Esophagus squamous epithelium (tissue), 5 donors: ENCODE results near the gene YARS1. TPM values are rescaled to one million over a fixed set of nuclear protein-coding genes. Genes with fewer than 3 reads are reported as not detected.

Experiments used
- DNase-seq: peaks from one replicate; lab custom pipeline; 2025; lab: John Stamatoyannopoulos, UW
- H3K27ac ChIP-seq, 4 donors: fragments of 200-600 bp; sonication (generic); one replicate each; pipeline ENCODE4 v1.5.1; 2016 to 2019; ENCODE audit warnings: mild to moderate bottlenecking in 1 of 4
- H3K27me3 ChIP-seq, 4 donors: fragments of 200-600 bp; sonication (generic); 1 replicate in 3 of 4; 2 replicates in 1 of 4; pipeline versions ENCODE4 v1.5.1 to v1.6.0; 2017 to 2021; ENCODE audit warnings: antibody characterized with exemption in 1 of 4
- H3K36me3 ChIP-seq, 3 donors: fragments of 200-600 bp; sonication (generic); one replicate each; pipeline ENCODE4 v1.5.1; 2016 to 2019
- H3K4me1 ChIP-seq, 3 donors: fragments of 200-600 bp; sonication (generic); one replicate each; pipeline ENCODE4 v1.5.1; 2017 to 2019
- H3K4me3 ChIP-seq, 4 donors: fragments of 200-600 bp; sonication (generic); 1 replicate in 3 of 4; 2 replicates in 1 of 4; pipeline ENCODE4 v1.5.1; 2016 to 2019; ENCODE audit warnings: mild to moderate bottlenecking in 2 of 4, moderate library complexity in 1 of 4
- H3K9me3 ChIP-seq, 3 donors: fragments of 200-600 bp; sonication (generic); one replicate each; pipeline ENCODE4 v1.5.1; 2016 to 2019
- POLR2A ChIP-seq, 4 donors: fragments of 450-650 bp; IDR thresholded peaks; one replicate each; pipeline ENCODE4 v1.6.1; 2017; ENCODE audit warnings: antibody characterized with exemption in 4 of 4, mild to moderate bottlenecking in 4 of 4, moderate library complexity in 3 of 4
- WGBS, 2 donors: methylation state at CpG; one replicate each; pipeline ENCODE4 v1.1.5; 2018; 5-methylcytosine and 5-hydroxymethylcytosine counted together
- intact Hi-C: fragments of 100-400 bp; cut with DNase I; formaldehyde crosslinking; loops from one replicate; pipeline ENCODE4 v1.15.0; 2022
- total RNA-seq, 4 donors: library from RNA; depleted of rRNA; stranded (reverse); fragments of >200 nt; gene quantifications; one replicate each; pipeline ENCODE4 v1.1.0, GENCODE V29; 2016
- TF ChIP-seq, protein P1 (sequence below), 6 experiments: fragments of 450-650 bp in 4 of 6; fragments of 200-600 bp in 2 of 6; sonication (generic) in 2 of 6; IDR thresholded peaks; one replicate each; pipeline ENCODE4 v1.5.1; 2016 to 2019; ENCODE audit warnings: antibody characterized with exemption in 6 of 6, mild to moderate bottlenecking in 4 of 6, moderate library complexity in 4 of 6
- donor health status: DM: yes; HTN: yes; CAD: no.

Gene YARS1
- total RNA-seq, 4 donors from 2014 or later = 46.7 to 92.0 (median 62.3) TPM

DNA sequence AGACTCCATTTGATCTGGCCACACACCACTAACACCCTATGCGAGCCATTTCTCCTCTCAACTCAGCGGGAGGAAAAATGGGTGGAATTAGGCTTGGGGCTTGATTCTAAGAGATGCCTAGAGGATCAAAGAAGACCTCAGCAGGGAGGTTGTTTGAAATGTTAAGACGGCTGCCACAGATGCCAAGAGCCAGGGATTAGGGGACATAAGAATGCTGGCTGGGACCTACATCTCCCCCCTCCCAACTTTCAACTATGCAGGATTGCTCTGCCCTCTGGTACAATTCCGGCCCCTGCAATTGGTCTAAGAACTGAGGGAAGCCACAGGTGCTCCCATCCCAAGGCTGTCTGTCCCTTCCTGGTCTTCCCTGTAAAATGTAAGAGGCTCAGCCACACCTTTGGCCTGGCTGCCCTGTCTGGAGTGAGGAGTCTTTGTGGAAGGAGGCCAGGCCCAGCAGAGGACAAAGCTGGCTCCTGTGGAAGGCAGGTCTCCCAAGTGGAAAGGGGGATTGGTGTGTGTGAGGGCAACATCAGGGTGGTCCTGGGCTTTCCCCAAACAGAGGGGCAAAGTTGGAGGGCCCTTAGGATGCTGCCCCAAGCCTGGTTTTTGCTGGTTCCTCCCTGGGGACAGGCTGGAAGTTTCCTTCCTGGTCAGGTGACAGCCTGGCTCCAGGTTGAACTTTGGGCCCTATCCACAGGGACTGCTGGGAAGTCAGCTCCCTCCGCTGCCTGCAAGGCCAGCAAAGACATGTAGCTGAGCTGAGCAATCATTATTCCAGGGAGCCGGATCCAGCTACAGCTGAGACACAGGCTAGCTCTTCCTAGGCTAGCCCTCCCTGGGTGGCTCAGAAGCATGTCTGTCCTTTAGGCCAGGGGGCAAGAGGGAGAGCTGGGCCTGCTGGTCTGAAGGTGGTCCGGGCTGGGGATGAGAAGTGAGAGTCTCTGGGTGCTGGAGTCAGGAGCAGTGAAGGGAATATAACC, 80.1 kb downstream of the YARS1 start:
- Histone ChIP-seq H3K36me3 (no peaks in the 10 kb centered on the region), H3K27me3 (no peaks in the 10 kb centered on the region), H3K4me1 (peaks cover 8 to 33% (median 21%) of the 10 kb centered on the region in 3 donors), H3K9me3 (no peaks in the 10 kb centered on the region), H3K4me3 (no peak overlapping the region), H3K27ac (peak overlapping the region in 3 of 4 donors; percentile 1 to 55 (median 42))
- 64 to 73% methylated on average over 5 of the region's 7 CpGs for WGBS, 2 donors
- DNase-seq = no peak
- intact Hi-C loops = no loop called here
- TF ChIP-seq, protein P1, sequence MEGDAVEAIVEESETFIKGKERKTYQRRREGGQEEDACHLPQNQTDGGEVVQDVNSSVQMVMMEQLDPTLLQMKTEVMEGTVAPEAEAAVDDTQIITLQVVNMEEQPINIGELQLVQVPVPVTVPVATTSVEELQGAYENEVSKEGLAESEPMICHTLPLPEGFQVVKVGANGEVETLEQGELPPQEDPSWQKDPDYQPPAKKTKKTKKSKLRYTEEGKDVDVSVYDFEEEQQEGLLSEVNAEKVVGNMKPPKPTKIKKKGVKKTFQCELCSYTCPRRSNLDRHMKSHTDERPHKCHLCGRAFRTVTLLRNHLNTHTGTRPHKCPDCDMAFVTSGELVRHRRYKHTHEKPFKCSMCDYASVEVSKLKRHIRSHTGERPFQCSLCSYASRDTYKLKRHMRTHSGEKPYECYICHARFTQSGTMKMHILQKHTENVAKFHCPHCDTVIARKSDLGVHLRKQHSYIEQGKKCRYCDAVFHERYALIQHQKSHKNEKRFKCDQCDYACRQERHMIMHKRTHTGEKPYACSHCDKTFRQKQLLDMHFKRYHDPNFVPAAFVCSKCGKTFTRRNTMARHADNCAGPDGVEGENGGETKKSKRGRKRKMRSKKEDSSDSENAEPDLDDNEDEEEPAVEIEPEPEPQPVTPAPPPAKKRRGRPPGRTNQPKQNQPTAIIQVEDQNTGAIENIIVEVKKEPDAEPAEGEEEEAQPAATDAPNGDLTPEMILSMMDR (IDR thresholded peaks at IDR 0.05) = no peak
- no peak for TF ChIP-seq POLR2A (IDR thresholded peaks at IDR 0.05)

DNA sequence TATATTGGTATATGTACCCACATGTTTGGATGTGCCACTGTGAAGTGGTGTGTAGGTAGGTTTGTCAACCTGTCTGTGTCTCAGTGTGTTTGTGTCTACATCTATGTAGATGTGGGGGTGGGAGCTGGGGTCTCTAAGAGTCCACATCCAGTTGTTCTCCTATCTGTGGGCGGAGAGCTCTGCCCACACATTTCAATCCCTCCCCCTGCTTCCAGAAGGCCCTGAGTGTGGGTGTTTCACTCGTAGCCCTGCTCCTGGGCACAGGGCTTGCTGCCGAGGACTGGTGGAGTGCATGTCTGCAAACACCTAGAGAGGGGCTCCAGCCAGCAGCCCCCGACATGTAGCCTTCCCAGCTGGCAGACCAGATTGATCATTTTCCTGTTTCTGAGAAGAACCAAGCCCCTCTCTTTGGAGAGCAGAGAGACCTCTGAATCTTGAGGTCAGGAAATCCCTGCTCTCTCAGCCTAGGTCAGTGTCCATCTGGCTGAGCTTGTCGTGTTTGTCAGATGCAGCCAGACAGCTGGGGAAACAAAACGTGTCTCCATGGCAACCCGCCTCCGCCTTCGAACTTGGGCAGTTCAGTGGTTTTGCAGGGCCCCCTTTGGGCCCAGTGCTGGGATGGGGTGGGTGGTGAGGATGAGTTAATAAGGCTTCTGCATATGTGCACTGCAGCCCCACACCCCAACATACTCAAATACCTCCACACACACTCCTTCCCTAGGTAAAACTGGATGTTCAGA, 83.4 kb downstream of the YARS1 start:
- Histone ChIP-seq H3K4me1 (peaks cover 0 to 39% (median 18%) of the 10 kb centered on the region in 3 donors), H3K36me3 (no peaks in the 10 kb centered on the region), H3K27me3 (no peaks in the 10 kb centered on the region), H3K9me3 (no peaks in the 10 kb centered on the region), H3K27ac (no peak overlapping the region), H3K4me3 (no peak overlapping the region)
- no peak for DNase-seq
- TF ChIP-seq POLR2A (IDR thresholded peaks at IDR 0.05) = no peak
- intact Hi-C loops = no loop called here
- 46 to 66% methylated on average over 2 to 6 of the region's 9 CpGs for WGBS, 2 donors

DNA sequence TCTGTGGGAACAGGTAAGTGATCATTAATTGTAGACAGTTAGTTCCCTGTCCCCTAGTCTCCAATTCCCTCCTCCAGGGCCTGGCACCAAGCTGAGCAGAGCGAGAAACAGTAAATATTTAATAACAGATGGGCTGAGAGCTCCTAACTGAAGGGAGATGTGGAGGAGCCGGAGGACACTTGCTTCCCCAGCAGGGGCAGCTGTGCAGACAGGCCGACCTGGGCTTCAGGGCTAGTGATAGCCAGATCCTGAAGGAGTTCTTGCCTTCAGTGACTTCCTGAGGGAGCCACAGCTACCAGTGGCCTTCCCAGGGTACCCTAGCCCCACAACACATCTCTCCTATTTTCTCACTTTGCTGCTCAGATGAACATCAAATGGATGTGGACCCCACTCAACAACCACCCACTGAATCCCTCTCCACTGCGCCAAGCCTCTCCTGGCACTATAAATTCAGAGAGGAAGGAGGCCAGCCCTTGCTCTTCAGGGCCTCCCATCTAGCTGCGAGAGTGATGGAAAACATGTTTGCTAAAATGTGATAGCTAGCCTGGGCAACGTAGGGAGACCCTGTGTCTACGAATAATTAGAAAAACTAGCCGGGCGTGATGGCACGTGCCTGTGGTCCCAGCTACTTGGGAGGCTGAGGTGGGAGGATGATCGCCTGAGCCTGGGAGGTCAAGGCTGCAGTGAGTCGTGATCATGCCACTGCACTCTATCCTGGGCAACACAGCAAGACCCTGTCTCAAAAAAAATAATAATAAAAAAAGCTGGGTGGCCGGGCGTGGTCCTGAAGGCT, 87.7 kb downstream of the YARS1 start:
- WGBS, 2 donors = 72 to 82% methylated on average over 8 to 12 of the region's 14 CpGs
- Histone ChIP-seq H3K4me1 (peaks cover 13 to 40% (median 20%) of the 10 kb centered on the region in 3 donors), H3K27ac (no peak overlapping the region), H3K9me3 (no peaks in the 10 kb centered on the region), H3K36me3 (no peaks in the 10 kb centered on the region), H3K4me3 (no peak overlapping the region), H3K27me3 (no peaks in the 10 kb centered on the region)
- DNase-seq = no peak
- TF ChIP-seq, protein P1 (IDR thresholded peaks at IDR 0.05) = no peak
- TF ChIP-seq POLR2A (IDR thresholded peaks at IDR 0.05) = no peak
- intact Hi-C loops = no loop called here

DNA sequence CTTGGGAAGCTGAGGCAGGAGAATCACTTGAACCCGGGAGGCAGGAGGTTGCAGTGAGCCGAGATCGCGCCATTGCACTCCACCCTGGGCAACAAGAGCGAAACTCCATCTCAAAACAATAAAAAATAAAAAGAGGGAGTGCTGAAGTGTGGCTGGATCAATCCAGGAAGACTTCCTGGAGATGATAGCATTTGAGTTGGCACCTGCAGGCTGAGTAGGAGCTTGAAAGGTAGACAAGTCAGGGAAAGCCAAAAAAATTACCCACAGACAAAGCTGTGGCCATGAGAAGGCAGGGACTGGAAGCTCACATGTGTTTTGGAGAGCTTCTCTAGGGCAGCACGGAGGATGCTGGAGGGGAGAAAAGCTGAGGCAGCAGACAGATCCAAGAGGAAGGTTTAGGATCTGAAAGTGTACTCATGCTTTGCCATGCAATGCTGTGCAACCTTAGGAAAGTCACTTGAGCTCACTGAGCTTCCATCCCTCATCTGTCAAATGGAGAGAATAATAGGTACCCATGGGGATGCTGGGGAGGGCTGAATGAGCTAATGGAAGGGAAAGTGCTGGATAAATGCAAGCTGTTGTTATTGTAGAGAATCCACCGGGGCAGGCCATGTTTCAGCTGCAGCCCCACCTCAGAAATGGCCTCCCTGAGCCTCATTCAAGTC, 88.6 kb downstream of the YARS1 start:
- no peaks in the 10 kb centered on the region for H3K27me3 ChIP-seq
- H3K36me3 ChIP-seq = no peaks in the 10 kb centered on the region
- intact Hi-C loops = no loop called here
- H3K9me3 ChIP-seq = no peaks in the 10 kb centered on the region
- 83 to 90% methylated on average over 7 of the region's 7 CpGs for WGBS, 2 donors
- peaks cover 14 to 46% (median 23%) of the 10 kb centered on the region in 3 donors for H3K4me1 ChIP-seq
- TF ChIP-seq, protein P1 (IDR thresholded peaks at IDR 0.05) = no peak
- no peak for TF ChIP-seq POLR2A (IDR thresholded peaks at IDR 0.05)
- no peak for DNase-seq
- H3K4me3 ChIP-seq = no peak overlapping the region
- no peak overlapping the region for H3K27ac ChIP-seq

DNA sequence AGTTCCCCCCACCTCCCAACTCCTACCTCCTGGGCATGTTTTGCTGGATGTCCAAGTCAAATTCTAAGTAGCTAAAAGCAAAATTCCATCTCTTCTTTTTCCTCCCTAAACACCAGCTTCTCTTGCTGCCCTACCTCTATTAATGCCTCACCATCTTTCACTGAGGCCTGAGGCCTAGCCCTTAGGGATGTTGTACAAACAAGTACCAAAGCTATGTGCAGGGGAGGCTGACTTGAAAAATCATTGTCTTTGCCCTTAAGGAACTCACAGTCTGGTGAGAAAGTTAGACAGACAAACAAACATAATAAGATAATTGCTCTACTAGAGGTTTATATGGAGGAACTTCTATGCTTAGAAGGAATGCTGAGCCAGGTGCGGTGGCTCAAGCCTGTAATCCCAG, 89.3 kb downstream of the YARS1 start:
- Histone ChIP-seq H3K9me3 (no peaks in the 10 kb centered on the region), H3K27ac (no peak overlapping the region), H3K36me3 (no peaks in the 10 kb centered on the region), H3K4me3 (no peak overlapping the region), H3K27me3 (no peaks in the 10 kb centered on the region), H3K4me1 (peaks cover 14 to 46% (median 23%) of the 10 kb centered on the region in 3 donors)
- intact Hi-C loops = no loop called here
- DNase-seq = no peak
- TF ChIP-seq, protein P1 (IDR thresholded peaks at IDR 0.05) = no peak
- no peak for TF ChIP-seq POLR2A (IDR thresholded peaks at IDR 0.05)
- 92 to 93% methylated on average over 1 of the region's 1 CpG for WGBS, 2 donors
